GM12873 (cell line): ENCODE results near the gene CDH13.

Experiments used
- TF ChIP-seq, protein P1 (sequence below): IDR thresholded peaks from 2 replicates; pipeline ENCODE4 v1.5.1; 2012; ENCODE audit warnings: low read depth, mild to moderate bottlenecking, moderate library complexity, low read length, control low read depth; ENCODE audit not compliant: insufficient read depth; ENCODE audit errors: missing control alignments

CDH13 gene

DNA sequence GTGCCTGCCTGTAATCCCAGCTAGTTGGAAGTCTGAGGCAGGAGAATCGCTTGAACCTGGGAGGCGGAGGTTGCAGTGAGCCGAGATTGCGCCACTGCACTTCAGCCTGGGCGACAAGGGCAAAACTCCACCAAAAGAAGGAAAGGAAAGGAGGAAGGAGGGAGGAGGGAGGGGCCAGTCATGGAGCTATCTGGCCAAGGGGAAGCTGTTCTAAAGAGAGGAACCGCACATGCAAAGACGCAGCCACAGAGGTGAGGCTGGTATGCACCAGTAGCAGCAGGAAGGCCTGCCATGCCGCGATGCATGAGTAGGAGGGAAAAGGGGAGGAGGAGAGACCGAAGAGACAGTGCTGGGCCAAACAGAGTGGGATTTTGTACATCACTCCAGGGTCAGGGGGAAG is 1216.9 kb downstream of the CDH13 start:
- TF ChIP-seq, protein P1, sequence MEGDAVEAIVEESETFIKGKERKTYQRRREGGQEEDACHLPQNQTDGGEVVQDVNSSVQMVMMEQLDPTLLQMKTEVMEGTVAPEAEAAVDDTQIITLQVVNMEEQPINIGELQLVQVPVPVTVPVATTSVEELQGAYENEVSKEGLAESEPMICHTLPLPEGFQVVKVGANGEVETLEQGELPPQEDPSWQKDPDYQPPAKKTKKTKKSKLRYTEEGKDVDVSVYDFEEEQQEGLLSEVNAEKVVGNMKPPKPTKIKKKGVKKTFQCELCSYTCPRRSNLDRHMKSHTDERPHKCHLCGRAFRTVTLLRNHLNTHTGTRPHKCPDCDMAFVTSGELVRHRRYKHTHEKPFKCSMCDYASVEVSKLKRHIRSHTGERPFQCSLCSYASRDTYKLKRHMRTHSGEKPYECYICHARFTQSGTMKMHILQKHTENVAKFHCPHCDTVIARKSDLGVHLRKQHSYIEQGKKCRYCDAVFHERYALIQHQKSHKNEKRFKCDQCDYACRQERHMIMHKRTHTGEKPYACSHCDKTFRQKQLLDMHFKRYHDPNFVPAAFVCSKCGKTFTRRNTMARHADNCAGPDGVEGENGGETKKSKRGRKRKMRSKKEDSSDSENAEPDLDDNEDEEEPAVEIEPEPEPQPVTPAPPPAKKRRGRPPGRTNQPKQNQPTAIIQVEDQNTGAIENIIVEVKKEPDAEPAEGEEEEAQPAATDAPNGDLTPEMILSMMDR = no peak

GRCh38 chr16:83845263-83845662 is 1218.5 kb downstream of the CDH13 start:
- TF ChIP-seq, protein P1 = no peak

DNA sequence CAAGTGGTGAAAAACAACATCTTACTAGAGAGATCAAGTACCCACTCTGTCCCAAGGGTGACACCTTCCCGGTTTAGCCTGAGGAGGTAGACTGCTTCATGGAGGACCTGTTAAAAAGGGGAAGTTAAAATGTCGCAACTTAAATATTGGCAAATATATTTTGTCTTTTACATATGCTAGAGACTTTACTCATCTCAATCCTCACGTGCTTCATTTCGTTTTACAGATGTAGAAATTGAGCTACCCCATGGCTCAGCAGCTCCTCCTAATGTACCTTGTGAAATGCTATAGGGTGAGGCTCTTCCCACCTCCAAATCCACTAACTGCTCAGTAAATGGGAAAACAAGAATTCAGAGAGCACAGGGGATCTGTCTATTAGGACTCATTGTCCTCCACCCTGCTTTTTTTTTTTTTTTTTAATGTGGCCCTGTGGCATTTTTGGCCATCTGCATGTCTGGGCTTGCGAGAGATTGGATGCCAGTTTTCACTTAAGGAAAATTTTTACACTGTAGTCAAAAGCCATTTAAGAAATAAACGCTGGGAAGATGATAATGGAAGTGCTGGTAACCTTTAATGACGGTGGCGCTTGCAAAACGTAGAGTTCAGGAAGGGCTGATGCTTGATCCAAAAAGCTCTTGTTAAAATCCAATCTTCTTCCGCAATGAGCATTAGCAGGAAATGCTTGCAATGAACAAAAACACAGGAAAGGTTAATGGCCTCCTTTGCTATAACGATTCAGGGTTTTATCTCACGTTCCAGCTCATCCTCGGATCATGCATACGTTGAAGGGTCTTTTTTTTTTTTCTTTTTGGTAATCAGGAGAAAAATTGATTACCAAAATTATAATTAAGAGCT is 1220.8 kb downstream of the CDH13 start:
- TF ChIP-seq, protein P1 = no peak

DNA sequence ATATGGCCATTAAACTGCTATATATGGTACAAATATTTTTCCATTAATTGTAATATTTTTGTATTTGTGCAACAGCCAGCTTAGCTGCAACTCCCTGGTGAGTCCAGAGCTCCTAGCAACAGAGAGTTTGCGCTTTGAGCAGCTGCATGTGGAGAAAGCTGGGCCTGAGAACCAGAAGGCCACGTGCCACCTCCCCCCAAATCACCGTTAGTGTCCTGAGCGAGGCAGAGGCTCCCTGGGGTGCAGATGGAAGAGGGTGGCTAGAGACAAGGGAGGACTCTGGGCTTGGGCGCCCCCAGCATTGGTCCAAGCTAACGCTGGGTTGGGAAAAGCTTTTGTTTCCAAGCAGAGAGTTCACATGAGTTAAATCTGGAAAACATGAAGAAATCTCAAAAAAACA is 1222.7 kb downstream of the CDH13 start:
- TF ChIP-seq, protein P1 = no peak
